T-helper 2 cell (primary cell): ENCODE measurements around the gene RALGPS2.

Experiments used
- DNase-seq, 5 experiments: peaks; one replicate each; pipeline versions ENCODE4 v3.0.0 to v3.0.0-alpha.2; 2012 to 2022

The RALGPS2 gene

GRCh38 chr1:178926046-178926445, 201.0 kb downstream of the RALGPS2 start:
- no peak for DNase-seq

DNA sequence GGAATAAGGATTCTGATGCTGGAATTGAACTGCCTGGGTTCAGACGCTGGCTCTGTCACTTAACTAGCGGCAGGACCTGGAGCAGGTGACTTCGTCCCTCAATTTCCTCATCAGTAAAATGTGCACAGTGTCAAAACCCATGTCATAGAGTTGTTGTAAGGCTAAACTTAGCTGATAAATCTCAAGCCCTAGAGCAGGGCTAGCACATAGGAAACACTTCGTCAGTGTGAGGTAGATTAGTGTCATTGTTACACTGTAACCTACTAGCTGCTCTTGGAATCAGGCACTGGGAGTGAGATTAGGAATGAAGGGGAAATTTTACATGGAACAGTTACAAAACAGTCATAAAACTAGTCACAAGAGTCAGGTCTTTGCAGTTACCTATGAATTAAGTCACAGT, 202.0 kb downstream of the RALGPS2 start:
- no peak for DNase-seq

GRCh38 chr1:178928041-178928440, 203.0 kb downstream of the RALGPS2 start:
- DNase-seq: no peak

GRCh38 chr1:178928976-178929375, 203.9 kb downstream of the RALGPS2 start:
- DNase-seq: no peak

- no peak for DNase-seq
Measured at GRCh38 chr1:178931858-178932551, 207.0 kb downstream of the RALGPS2 start.

DNA sequence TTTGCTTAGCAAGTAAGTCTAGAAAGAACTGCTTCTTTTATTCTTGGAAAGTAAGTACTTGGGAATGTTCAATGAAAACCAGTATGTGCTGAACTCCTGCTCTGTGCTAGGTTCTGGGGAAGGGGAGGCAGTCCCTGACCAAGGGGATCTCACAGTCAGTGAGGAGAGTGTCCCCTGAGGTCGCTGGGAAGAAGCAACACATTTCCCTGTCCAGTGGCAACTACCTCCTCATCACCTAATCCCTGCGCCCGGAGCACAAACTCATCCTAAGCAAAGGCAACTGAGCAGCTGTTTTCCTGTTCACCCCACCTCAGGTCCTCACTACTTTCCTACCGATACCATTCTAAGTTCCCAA, 207.5 kb downstream of the RALGPS2 start:
- DNase-seq: no peak

DNA sequence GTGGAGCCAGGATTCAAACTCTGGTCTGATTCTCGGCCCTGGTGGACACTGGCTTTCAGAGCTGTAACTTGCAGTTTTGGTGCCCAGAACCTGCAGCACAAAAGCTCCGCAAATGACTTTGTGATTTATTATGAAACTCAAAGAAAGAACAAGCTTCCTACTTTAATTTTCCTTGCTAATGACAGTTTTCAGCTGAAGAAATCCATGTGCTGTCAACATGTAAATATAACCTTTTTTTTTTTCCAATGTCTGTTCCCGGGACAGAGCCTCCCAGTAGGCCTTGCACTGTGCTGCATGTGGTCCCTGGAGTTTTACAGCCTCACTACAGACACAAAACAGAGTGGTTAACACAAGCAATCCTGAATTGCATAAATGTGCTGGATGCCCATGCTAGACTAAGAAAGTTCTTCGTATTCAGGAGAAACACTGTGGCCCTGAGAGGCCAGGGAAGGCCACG, 208.1 kb downstream of the RALGPS2 start:
- DNase-seq: no peak

DNA sequence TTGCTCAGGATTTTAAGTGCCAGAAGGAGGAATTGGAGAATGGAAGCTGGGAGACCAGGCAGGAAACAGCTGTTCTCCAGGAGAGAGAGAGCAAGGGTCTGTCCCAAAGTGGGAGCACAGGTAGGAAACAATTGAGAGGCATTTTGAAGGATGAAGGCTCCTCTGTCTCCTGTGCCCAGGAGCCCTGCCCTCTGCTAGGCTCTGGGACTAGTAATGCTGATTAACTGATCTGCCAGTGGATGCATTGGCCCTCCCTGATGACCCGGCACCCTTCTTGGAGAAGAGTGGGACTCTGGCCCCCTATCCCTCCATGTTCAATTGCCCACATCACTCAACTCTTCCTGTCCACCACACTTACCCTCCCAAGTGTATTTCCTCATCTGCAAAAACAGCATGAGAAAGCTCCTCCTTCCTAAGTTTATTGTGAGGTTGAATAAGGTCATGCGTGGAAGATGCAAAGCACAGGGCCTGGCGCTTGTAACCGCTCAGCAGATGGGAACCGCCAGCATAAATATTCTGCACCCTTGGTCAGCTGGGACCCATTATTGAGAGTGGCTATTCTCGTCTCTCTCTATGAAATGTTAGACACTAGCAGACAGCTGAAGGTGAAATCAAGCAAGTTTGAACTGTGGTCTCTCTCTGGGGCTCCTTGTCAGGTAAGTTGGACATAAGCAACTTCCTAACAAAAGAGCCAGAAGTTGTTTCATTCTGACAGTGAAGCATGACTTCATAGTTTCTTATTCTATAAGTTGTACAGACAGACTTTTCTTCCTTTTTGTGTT, 208.9 kb downstream of the RALGPS2 start:
- DNase-seq: no peak

DNA sequence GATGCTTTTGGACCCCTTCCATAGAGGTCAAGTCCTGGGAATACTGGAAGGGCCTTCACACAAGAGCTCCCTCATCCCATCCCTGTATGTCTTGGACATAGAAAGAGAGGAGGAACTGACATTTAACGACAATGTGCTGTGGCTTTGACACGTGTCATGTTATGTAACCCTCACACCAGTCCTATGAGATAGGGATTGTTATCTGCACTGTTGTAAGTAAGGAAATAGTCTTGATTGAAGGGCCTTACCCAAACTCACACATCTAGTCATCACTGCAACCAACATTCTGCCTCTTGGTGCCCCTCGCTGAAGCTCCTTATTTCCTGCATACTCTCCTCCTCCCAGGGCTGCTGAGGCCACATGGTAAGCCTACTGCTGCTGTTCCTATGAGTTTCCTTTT, 209.5 kb downstream of the RALGPS2 start:
- DNase-seq: no peak

GRCh38 chr1:178935610-178936009, 210.6 kb downstream of the RALGPS2 start:
- no peak for DNase-seq

DNA sequence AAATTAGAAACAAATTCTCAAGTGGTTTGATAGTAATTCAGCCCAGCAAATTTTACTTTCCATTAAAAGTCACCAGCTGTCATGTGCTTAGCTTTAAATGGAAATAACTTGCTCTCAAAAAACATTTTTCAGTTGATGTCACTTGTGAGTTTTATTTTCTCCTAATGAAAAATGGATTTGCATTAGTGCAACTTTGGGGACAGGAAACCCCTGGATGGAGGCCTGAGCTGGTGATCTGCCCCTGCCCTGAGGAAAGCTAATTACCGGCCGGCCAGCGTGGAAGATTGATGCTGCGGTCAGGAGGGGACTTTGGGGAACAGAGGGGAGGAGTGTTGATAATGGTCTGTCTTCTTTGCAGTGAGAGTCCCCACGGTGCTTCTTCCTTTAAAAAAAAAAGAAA, 212.7 kb downstream of the RALGPS2 start:
- DNase-seq: no peak

- no peak for DNase-seq
Measured at GRCh38 chr1:178938101-178938958, 213.3 kb downstream of the RALGPS2 start.

DNA sequence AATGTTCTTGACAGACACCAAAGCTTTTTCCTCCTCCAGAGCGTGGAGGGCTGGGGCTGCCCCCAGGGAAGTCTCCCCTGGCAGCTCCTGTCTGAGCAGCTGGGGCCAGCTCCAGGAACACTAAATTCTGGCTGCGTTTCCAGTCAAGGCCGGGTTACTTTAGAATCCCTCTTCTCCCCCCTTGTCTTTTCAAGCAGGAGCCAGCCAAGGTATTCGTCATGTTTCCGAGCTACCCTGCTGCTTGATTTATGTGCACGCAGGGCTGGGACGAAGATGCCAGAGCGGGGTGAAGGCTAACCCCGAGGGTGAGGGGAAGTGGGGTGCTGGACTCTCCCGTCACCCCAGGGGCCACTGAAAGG, 213.9 kb downstream of the RALGPS2 start:
- DNase-seq: no peak

DNA sequence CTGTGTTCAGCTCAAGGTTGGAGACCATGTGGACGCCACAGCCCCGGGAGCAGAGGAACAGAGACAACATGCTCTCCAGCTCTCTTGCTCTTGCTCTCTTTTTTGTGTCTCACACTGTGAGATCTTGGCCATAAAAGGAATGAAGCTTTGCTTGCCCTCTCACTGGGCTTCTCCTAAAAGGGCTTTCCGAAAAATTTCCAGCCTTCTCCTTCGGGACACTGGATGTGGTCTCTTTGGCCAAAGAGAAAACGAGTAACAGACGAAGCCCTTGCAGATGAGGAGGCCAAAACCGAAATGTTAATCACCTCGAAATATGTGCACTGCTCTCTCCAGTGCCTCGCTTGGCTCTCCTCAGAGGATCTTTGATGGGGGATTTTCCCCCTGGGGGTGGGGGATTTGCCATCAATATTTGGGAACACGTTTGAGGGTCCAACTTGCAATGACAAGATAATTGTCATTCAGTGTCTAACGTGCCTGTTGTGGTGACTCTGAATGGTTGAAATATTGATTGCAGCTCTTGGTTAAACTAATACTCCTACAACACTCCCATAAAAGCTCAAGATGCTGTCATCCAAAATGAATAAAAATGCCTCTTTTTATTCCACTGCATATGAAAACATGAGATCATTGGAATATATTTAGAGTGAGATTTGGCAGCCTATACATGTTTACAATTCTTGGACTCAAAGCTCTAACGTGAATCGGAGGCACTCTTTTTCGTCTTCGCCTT, 214.5 kb downstream of the RALGPS2 start:
- DNase-seq: no peak

DNA sequence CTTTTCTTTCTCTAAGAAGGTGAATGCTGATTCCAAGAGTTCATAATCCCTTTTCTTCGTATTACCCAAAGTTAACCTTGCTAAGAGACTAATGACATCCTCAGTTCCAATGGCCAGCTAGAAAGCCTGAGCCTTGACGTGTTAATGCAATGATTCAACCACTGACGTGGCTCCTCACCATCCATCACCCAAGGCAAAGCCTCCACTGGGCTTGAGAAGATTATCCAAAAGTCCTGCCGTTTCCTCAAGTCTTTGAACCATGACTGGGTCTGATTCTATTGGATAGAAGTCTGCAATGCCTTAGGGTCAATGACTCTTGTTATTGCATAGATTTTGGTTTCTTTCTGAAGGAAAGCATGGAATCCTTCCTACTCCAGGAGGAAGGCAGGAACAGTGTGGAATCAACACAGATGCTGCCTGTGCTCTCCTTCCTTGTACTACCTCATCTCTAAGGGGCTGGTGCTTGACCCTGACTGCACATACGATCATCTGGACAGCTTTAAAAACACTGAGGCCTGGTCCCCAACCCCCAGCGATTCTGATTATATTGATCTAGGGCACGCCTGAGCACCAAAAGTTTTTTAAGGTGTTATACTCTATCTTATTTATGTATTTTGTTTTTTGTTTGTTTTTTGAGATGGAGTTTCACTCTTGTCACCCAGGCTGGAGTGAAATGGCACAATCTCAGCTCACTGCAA, 215.2 kb downstream of the RALGPS2 start:
- no peak for DNase-seq

- DNase-seq: no peak
Measured at GRCh38 chr1:178941261-178941689, 216.2 kb downstream of the RALGPS2 start.

DNA sequence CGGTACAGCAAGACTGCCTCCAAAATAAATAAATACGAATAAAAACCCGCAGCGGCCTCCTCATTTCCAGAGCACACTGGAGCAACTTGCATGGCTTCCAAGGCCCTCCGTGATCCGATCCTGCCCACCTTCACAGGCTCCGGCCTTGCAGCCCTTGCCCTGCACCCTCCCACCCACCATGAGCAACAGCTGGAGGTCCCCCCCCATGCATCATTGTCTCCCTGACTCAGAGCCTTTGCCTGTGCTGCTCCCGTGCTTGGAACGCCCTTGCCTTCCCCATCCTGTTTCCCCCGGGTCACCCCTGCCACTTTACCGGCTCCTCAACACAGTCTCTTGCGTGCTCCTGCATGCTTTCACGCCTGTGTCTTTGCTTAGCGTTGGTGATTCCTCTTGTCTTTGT, 216.8 kb downstream of the RALGPS2 start:
- no peak for DNase-seq

DNA sequence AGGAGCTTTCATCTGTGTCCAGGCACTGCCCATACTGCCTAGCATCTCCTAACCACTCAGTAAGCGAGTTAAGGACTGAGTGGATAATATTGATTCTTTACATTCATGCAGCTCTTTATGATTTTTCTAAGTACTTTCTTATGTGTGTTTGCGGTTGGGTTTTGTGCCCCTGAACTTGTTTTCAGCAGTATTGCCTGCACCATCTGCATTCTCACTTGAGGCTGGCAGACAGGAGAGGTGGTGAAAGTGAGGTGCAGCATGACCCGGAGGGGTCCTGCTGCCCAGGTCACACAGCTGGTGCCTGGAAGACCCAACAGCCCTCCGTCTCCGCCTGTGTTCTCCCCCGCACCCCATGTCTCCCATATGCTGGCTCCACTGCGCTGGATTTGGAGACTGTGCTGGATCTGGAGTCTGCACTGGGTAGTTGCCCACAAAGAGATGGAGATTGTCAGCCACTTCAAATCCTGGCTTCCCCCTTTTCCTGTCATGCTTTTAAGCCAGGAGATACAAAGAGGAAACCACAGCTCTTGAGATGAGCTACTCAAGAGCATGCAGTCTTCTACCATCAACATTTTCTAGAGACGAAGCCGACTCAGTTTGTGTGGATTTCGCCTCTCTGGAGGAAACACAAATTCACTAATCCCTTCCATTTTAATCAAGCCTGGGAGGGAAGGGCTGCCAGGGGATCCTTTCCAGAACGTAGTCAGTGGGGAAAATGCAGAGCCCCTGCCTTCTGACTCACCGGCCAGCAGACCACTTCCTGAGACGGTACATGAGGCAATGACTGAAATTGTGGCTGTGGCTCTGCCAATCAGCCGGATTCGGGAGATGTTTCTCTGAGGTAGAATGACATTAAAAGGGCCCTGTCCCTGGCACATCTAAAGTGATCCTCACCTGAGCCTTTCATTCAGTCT, 217.5 kb downstream of the RALGPS2 start:
- DNase-seq: peak in 1 of 5 experiments; percentile 13

GRCh38 chr1:178944729-178945128, 219.7 kb downstream of the RALGPS2 start:
- no peak for DNase-seq

DNA sequence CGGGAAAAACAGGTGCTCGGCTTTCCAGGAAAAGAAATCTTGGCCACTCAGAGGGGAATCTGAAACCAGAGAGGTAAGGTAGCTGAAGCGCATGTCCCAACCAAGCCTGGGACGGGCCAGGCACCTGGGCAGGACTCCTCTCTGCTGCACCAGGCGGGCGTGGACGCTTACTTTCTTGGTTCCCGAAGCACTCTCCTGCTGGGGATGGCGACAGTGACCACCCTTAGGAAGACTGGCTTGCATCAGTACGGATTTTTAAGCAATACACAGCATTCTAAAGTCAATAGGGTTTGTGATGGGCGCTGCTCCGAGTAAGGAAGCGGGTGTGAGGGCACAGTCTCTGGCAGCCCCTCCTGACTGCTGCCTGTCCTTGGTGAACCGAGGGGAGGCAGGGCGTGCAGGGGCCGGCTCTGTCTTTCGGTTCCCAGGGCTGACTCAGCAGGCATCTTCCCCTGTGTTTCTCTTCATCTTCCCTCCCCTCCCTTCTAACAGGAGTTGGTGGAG, 220.8 kb downstream of the RALGPS2 start:
- DNase-seq: no peak

DNA sequence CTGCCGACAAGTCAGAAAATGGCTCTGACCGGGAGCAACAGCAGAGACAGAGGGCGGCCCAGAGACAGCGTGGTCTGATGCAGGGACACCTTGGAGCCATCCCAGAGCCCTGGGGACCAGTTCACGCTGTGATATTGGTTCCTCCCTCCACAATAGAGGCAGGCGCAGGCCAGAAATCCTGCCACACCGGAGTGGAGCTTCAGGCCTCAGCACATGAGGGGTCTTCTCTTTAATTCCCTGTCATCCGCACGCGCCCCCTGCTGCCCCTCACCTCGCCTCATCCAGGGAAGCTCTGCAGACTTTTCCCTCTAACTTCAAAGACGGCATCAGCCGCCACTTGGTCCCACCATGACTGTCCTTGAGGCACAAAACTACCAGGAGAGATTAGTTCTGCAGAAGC, 221.4 kb downstream of the RALGPS2 start:
- no peak for DNase-seq
